HEK293T (cell line): ENCODE results near the gene NMNAT2.

Source experiments
- CTCF ChIA-PET: fragments of 350-600 bp; formaldehyde crosslinking; extraction: SDS; loops from one replicate; lab custom pipeline; 2021; ENCODE audit warnings: antibody characterized with exemption, inconsistent platforms; lab: Yijun Ruan, JAX
- POLR2A ChIA-PET: fragments of 350-600 bp; formaldehyde crosslinking; extraction: SDS; loops from one replicate; lab custom pipeline; 2020; ENCODE audit warnings: antibody characterized with exemption, inconsistent platforms; lab: Yijun Ruan, JAX
- DNase-seq: peaks from one replicate; pipeline ENCODE4 v3.0.0; 2012; ENCODE audit warnings: mixed read lengths; ENCODE audit errors: extremely low spot score
- ARNT ChIP-seq: fragments of 450-650 bp; IDR thresholded peaks from 2 replicates; pipeline ENCODE4 v1.6.1; 2017; ENCODE audit warnings: mild to moderate bottlenecking
- BHLHE40 ChIP-seq: fragments of 450-650 bp; IDR thresholded peaks from 2 replicates; pipeline ENCODE4 v1.6.1; 2016; ENCODE audit warnings: mild to moderate bottlenecking, moderate library complexity, borderline replicate concordance
- CTBP1 ChIP-seq: fragments of 450-650 bp; IDR thresholded peaks from 2 replicates; pipeline ENCODE4 v1.6.1; 2016; ENCODE audit warnings: borderline replicate concordance
- ELF4 ChIP-seq: fragments of 450-650 bp; IDR thresholded peaks from 2 replicates; pipeline ENCODE4 v1.6.1; 2017; ENCODE audit warnings: antibody characterized with exemption
- FOXA1 ChIP-seq: fragments of 450-650 bp; IDR thresholded peaks from 2 replicates; pipeline ENCODE4 v1.6.1; 2016; ENCODE audit warnings: mild to moderate bottlenecking
- FOXK2 ChIP-seq: fragments of 450-650 bp; IDR thresholded peaks from 2 replicates; pipeline ENCODE4 v1.6.1; 2016; ENCODE audit warnings: mild to moderate bottlenecking
- FOXM1 ChIP-seq: fragments of 450-650 bp; IDR thresholded peaks from 2 replicates; pipeline ENCODE4 v1.6.1; 2017; ENCODE audit warnings: mild to moderate bottlenecking, borderline replicate concordance
- HDGF ChIP-seq: fragments of 450-650 bp; IDR thresholded peaks from 2 replicates; pipeline ENCODE4 v1.6.1; 2017; ENCODE audit warnings: antibody characterized with exemption, borderline replicate concordance
- L3MBTL2 ChIP-seq: fragments of 450-650 bp; conservative IDR thresholded peaks from 2 replicates; pipeline ENCODE4 v1.6.1; 2016; ENCODE audit warnings: mild to moderate bottlenecking
- LEF1 ChIP-seq: fragments of 450-650 bp; IDR thresholded peaks from 2 replicates; pipeline ENCODE4 v1.6.1; 2017; ENCODE audit warnings: mild to moderate bottlenecking, borderline replicate concordance
- NFRKB ChIP-seq: fragments of 450-650 bp; IDR thresholded peaks from 2 replicates; pipeline ENCODE4 v1.6.1; 2016; ENCODE audit warnings: mild to moderate bottlenecking, moderate library complexity
- SP1 ChIP-seq: fragments of 450-650 bp; IDR thresholded peaks from 2 replicates; pipeline ENCODE4 v1.6.1; 2017
- SUZ12 ChIP-seq: fragments of 450-650 bp; IDR thresholded peaks from 2 replicates; pipeline ENCODE4 v1.6.1; 2016; ENCODE audit warnings: mild to moderate bottlenecking
- TARDBP ChIP-seq: fragments of 450-650 bp; IDR thresholded peaks from 2 replicates; pipeline ENCODE4 v1.6.1; 2016
- ZNF384 ChIP-seq: fragments of 450-650 bp; IDR thresholded peaks from 2 replicates; pipeline ENCODE4 v1.6.1; 2016
- TF ChIP-seq, protein P1 (sequence below): fragments of 450-650 bp; IDR thresholded peaks from 2 replicates; pipeline ENCODE4 v1.6.1; 2016

Gene NMNAT2

DNA sequence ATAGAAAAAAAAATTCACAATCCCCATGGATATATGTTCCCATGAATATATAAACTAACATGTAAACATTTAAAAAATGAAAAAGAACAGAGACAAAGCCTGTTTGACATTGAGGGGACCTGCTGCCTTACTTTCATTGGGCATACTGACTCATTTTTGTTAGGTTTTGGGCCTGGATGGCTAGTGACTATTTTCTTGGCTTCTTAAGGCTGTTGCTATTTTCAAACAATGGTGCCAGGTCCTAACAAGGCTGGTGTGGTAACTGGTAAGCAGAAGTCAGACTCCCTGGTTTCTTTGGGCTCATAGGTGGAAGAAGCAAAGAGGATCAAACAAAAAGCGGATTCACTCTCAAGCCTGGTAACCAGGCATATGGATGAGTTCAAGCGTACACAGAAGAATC lies 181.1 kb downstream of the NMNAT2 start:
- no peak for DNase-seq
- CTCF ChIA-PET, result interaction anchor here (1.2 kb wide), 1 partner anchor 9 kb away, joined by 3 read pairs; no protein-coding TSS in a partner anchor
- TF ChIP-seq ARNT (no peak), BHLHE40 (no peak), FOXM1 (no peak), FOXK2 (no peak), TARDBP (no peak), ZNF384 (no peak), CTBP1 (no peak), L3MBTL2 (no peak), ELF4 (no peak), NFRKB (no peak), SP1 (no peak), SUZ12 (no peak), HDGF (no peak), FOXA1 (no peak), LEF1 (no peak)
- TF ChIP-seq, protein P1, sequence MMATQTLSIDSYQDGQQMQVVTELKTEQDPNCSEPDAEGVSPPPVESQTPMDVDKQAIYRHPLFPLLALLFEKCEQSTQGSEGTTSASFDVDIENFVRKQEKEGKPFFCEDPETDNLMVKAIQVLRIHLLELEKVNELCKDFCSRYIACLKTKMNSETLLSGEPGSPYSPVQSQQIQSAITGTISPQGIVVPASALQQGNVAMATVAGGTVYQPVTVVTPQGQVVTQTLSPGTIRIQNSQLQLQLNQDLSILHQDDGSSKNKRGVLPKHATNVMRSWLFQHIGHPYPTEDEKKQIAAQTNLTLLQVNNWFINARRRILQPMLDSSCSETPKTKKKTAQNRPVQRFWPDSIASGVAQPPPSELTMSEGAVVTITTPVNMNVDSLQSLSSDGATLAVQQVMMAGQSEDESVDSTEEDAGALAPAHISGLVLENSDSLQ, result no peak
- POLR2A ChIA-PET, result no interaction called here

DNA sequence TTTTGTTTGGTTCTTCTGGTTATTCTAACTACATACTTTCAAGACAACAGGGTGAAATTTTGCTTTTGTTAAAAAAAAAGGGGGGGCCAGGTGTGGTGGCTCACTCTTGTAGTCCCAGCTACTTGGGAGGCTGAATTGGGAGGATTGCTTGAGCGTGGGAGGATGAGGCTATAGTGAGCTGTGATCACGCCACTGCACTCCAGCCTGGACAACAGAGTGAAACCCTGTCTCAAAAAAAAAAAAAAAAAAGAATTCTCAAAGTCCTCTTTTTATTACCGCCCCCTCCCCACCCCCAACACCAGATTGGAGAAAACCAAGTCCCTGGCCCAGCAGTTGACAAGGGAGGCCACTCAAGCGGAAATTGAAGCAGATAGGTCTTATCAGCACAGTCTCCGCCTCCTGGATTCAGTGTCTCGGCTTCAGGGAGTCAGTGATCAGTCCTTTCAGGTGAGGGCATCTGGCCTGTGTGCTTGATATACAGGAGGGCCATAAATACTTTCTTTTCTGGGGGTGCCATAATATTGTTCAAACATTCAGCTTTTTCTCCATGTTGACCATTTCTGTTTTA lies 181.9 kb downstream of the NMNAT2 start:
- no peak for TF ChIP-seq BHLHE40
- TF ChIP-seq NFRKB, result no peak
- no peak for TF ChIP-seq ARNT
- no peak for TF ChIP-seq CTBP1
- no peak for TF ChIP-seq FOXA1
- TF ChIP-seq L3MBTL2, result no peak
- no peak for TF ChIP-seq TARDBP
- TF ChIP-seq LEF1, result no peak
- no peak for TF ChIP-seq ZNF384
- TF ChIP-seq, protein P1, result no peak
- TF ChIP-seq ELF4, result no peak
- no peak for TF ChIP-seq SP1
- no peak for TF ChIP-seq SUZ12
- TF ChIP-seq FOXM1, result no peak
- no peak for TF ChIP-seq HDGF
- TF ChIP-seq FOXK2, result no peak
- ChIA-PET POLR2A (interaction anchor here (1.6 kb wide), 1 partner anchor 274 kb away, joined by 6 read pairs; no protein-coding TSS in a partner anchor), CTCF (no interaction called here)
- no peak for DNase-seq

DNA sequence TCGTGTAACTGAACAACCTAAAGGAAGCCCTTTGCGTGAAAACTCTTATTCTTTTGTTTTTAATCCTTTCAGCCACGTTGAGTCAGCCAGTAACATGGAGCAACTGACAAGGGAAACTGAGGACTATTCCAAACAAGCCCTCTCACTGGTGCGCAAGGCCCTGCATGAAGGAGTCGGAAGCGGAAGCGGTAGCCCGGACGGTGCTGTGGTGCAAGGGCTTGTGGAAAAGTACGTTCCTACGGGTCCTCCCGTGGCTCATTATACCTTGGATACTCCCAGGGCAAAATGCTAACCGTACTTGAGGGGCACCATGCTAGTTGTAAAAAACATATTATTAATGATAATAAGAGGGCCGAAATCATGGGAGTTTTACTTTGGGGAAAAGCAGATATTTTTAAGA lies 182.7 kb downstream of the NMNAT2 start:
- TF ChIP-seq ZNF384 (no peak), ELF4 (peak; percentile 68), LEF1 (no peak), FOXM1 (no peak), HDGF (peak; percentile 50; the same call in 1 of the 2 replicates), SUZ12 (no peak), BHLHE40 (no peak), SP1 (no peak), NFRKB (peak; percentile 11; the same call in 1 of the 2 replicates), TARDBP (no peak), FOXA1 (no peak), FOXK2 (no peak), L3MBTL2 (peak; percentile 83), CTBP1 (peak; percentile 45; the same call in 1 of the 2 replicates), ARNT (no peak)
- TF ChIP-seq, protein P1, result no peak
- DNase-seq, result peak; percentile 90
- ChIA-PET CTCF (interaction anchor here (0.5 to 1.7 kb wide), 17 partner anchors 11 to 325 kb away, joined by 3 to 25 read pairs (median 4); no protein-coding TSS in a partner anchor), POLR2A (interaction anchor here (0.7 to 1.7 kb wide), 23 partner anchors 11 to 273 kb away, joined by 3 to 14 read pairs (median 4); no protein-coding TSS in a partner anchor)

DNA sequence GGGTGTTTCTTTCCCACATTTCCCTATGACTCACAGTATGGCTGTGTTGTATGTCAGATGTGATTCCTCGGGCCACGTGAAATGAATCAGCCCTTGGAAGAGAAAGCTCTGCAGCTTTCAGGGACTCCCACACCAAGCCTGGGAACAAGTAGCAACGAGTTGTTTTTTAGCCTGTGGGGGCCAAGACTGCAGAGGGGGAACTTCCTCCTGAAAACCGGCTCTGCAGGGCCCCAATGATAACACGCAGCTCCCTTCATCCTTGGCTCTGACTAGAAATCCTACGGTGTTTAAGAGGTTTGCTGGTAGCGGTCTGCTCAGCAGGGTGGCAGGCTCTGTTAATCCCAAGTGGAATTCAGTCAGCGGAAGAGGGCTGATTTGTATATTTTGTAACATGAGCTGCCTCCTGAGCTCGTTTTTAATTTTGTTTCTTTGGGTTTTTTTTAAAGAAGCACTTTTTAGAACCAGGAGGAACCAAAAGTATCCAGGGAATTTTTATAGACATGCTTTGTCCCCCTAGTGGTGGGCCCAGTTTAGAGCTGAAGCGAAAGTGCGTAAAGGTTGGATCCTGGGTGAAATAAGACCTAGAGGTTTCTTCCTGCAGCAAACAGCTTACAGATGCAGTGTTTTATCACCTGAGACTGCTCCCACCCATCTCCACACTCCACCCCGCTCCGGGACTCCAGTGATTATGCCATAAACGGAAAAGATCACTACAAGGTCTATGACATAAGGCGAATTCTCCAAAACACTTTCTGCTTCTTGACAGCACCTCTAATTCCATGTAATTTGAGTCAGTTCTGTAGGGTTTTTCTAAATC lies 183.3 kb downstream of the NMNAT2 start:
- peak; percentile 88 for DNase-seq
- TF ChIP-seq ELF4 (no peak), FOXM1 (no peak; the same call in 1 of the 2 replicates), FOXA1 (no peak), CTBP1 (peak; percentile 80), L3MBTL2 (0 out of 2 replicates have a peak, but pooled peaks have one; percentile 56), ARNT (no peak), ZNF384 (peak; percentile 90)
- ChIA-PET CTCF (interaction anchor here (0.5 to 1.7 kb wide), 31 partner anchors 9 to 1402 kb away, joined by 3 to 25 read pairs (median 4); no protein-coding TSS in a partner anchor), POLR2A (interaction anchor here (0.5 to 1.7 kb wide), 32 partner anchors 10 to 272 kb away, joined by 3 to 14 read pairs (median 4); no protein-coding TSS in a partner anchor)

DNA sequence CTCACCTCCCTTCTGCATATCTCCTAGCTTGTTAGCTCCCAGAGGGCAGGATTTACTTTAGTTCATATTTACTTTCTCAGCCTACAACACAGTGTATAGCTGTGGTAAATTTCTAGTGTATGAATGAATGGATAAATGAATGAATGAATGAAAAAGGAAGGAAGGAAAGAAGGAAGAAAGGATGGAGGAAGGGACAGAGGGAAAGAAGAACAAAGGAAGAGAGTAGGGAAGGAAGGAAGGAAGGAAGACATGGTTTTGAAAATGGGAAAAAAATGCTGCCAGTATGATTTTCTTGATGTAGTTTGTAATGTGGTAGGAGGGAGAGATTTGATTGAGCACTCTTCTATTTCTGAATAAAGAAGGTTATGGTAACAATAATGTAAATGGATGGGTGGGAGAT lies 185.1 kb downstream of the NMNAT2 start:
- TF ChIP-seq FOXK2 (no peak), FOXM1 (no peak), BHLHE40 (no peak), SP1 (no peak), ARNT (no peak), NFRKB (no peak), CTBP1 (no peak), LEF1 (no peak), HDGF (no peak), ELF4 (no peak), TARDBP (no peak), FOXA1 (no peak), SUZ12 (no peak)
- TF ChIP-seq, protein P1, result no peak
- POLR2A ChIA-PET, result no interaction called here
- no peak for DNase-seq
- CTCF ChIA-PET, result no interaction called here
